Dedifferentiated amniotic fluid mesenchymal stem cell (primary cell): ENCODE measurements around the gene ARG2.

ENCODE experiments used
- DNase-seq: peaks from one replicate; pipeline ENCODE4 v3.0.0-alpha.2; 2016; ENCODE audit errors: extremely low spot score

The ARG2 gene

DNA sequence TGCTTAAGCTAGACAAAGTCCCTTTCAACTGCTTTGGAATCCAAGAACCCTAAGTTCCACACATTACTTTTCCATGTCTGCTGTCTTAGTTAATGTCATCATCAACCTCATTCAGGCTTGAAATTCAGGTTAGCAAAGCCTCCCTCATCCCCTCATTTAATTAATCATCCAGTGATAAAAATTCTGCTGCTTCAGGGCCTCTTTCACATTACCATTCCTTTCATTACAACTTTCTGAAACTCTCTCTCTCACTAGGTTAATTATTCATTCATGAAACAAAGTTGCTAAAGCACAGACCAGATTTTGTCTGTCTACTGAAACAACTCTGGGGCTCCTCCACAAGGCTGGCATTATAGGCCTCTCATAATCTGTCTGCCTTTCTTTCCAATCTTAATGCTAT, 64.1 kb downstream of the ARG2 start:
- no peak for DNase-seq

DNA sequence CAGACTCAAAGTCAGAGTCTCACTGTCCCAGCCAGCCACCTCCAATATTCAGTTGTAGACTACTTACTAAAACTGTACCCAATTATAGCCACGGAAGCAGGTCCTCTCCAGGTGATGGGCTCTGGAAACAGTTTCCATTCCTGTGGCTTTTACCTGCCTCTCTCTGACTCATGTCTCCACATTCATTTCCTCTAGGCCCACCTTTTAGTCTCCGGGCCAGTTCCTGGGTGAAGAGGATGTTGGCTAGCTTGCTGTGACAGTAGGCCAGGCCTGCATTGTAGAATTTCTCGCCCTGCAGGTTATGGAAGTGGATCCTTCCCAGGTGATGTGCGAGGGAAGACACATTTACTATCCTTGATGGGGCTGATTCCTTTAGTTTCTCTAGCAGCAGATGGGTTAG, 70.3 kb downstream of the ARG2 start:
- no peak for DNase-seq

GRCh38 chr14:67694791-67695393, 75.2 kb downstream of the ARG2 start:
- peak; percentile 73 for DNase-seq

GRCh38 chr14:67695394-67695949, 75.8 kb downstream of the ARG2 start, which contains the start of gene RDH11:
Gene RDH11, minus strand, starts transcription at chr14:67695764. Its CDS starts 61 bp downstream, at chr14:67695703.
- peak; percentile 91 for DNase-seq

- no peak for DNase-seq
Observed at GRCh38 chr14:67697006-67697405, 77.3 kb downstream of the ARG2 start.

- no peak for DNase-seq
Observed at GRCh38 chr14:67698179-67698578, 78.5 kb downstream of the ARG2 start.
